HG03097 (cell line): ENCODE data around the gene LPCAT1.

Experiments used
- ATAC-seq: cut with Tn5 transposase; IDR thresholded peaks from one replicate; pipeline ENCODE4 v1.9.1; 2021; ENCODE audit not compliant: unreplicated experiment, low FRiP score

The LPCAT1 gene

GRCh38 chr5:1414311-1415058 lies 109.3 kb downstream of the LPCAT1 start:
- no peak for ATAC-seq

GRCh38 chr5:1413611-1414241 lies 110.0 kb downstream of the LPCAT1 start:
- no peak for ATAC-seq

- ATAC-seq = no peak
These were observed 110.5 kb downstream of the LPCAT1 start for GRCh38 chr5:1413211-1413610.

- ATAC-seq = no peak
These were observed 111.1 kb downstream of the LPCAT1 start for GRCh38 chr5:1412621-1413020.

- no peak for ATAC-seq
These were observed 111.6 kb downstream of the LPCAT1 start for GRCh38 chr5:1412163-1412562.
